GM21390 (cell line): Measurements from ENCODE around the gene PDPR.
"Not testable (repeated sequence)": the region's sequence is repeated elsewhere in the genome, so short reads cannot be mapped to it uniquely, and the experiment has no call there.

Source experiments
- ATAC-seq: cut with Tn5 transposase; IDR thresholded peaks from one replicate; pipeline ENCODE4 v1.9.1; 2021; ENCODE audit not compliant: unreplicated experiment

Gene PDPR

DNA sequence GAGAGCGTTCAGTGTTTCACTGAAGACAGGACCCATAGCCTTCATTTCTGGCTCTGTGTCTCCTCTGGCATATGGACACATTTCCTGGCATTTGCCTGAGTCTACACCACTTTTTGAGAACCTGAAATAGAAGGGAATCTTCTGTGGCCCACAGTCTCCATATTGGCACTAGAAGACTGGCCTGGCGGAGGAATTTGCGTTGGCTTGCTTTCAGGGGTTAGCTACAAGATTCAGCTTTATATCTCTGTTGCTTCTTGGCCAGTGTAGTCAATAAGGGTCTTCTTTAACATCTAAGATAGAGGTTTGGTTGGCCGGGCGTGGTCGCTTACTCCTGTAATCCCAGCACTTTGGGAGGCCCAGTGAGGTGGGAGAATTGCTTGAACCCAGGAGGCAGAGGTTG, 46.7 kb downstream of the PDPR start:
- ATAC-seq: no peak

DNA sequence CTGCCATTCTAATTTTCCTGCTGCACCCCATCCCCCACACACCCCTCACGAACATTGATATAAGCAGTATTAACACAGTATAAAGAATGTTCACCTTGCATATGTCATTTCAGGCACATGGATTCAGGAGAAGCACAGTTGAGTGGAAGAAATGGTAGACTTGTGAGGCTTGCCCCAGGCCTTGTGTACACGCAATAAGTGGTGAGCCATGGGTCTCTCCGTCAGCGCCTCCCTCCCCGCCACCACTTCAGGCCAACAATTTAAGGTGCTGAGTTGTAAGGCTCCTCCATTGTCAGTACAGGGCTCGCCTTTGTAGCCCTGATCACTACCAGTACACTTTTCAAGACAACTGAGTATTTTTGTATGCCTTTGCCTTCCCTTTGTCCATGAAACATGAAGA, 47.2 kb downstream of the PDPR start:
- ATAC-seq: no peak

DNA sequence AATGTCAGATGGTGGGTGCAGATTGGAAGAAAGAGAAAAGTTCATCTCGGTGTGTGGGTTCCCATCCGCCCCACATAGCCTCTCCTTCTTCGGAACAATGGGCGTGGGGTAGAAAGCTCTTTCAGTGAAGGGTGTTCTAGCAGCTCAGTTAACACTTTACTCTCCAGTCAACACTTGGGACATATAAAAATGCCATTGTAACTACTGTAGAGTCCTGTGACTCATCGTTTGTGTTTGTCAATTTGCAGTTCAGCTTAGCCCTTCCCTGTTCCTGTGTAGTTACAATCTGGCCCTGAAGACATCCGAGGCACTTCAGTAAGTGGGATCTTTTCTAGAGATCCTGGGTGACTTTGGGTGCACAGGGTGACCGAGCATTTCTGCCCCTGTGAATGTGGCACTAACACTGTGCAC, 47.9 kb downstream of the PDPR start:
- ATAC-seq: no peak

DNA sequence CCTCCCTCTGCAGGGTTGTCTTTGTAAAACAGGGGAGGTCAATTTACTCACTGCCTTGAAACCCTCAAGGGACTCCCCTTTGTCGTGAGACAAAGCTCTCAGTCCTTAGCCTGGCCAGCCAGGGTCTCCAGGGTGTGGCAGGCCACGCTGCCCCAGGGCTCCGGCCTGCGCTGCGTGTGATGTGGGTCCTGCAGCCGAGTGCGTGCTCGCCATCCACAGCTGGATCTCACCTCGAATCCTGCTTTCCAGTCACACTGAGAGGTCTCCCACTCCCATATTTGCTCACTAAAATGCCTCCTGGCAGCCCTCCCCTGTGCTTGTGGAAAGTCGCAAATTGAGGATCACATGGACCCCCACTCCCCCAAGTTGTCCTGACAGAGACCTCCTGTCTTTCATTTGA, 49.5 kb downstream of the PDPR start:
- no peak for ATAC-seq

DNA sequence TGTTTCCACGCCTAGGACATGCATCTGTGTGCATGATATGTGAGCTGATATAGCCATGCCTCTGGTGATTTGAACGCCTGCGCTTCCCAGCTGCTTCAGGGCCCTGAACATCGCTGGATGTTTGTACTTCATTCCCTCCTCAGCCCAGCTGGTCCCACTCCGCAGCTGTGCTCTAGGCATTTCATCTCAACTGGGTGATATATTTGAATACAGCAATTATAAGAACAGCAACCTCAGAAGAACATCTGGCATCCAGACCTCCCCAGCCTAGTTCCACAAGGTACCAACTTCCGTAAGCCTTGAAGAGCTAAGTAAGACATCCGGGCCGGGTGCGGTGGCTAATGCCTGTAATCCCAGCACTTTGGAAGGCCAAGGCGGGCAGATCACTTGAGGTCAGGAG, 52.6 kb downstream of the PDPR start:
- not testable (repeated sequence) for ATAC-seq

DNA sequence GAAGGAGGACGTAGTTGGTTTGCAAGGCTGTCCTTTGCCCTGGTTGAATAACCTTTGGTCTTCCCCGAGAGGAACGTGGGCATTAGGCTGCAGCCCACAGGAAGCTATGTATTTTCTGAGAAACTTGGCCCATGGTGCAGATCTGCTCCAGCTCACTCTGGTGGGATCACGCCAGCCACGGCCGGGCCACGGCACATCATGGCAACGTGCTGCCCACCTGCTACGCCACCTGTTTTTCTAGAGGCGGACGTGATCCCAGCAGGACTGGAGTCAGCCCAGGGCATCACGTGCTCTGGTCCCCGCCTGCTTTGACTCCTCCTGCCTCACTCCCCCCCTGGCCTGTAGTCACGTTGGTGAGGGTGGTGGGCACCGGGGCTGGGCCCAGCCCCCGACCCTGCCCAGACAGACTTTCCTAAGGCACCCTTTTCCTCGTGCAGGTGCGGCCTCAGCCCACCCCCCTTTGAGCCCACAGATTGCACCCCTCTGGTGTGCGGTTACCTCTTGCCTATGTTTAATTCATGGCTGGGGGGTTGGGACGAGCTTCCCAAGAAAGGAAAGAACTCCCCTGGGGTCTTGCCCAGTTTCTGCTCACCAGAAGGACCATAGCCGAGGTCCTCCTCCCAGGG, 59.2 kb downstream of the PDPR start, which contains the start of gene CLEC18C:
Gene CLEC18C (plus strand): TSS at position 576 of the 626 bp plus-strand sequence. CDS start 492 bp downstream, outside the sequence.
- ATAC-seq: not testable (repeated sequence)

DNA sequence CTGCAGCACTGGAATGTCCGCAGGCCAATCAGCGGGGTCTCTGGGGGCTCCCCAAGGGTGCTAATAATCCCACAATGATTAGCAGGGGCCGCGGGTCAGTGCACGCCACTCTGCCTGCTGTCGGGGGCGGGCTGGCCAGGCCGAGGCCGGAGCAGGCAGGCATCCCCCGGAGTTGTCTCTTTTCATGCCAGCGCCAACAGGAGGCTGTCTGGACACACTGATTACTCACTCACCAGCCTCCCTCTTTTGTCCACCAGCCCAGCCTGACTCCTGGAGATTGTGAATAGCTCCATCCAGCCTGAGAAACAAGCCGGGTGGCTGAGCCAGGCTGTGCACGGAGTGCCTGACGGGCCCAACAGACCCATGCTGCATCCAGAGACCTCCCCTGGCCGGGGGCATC, 59.8 kb downstream of the PDPR start:
- ATAC-seq: not testable (repeated sequence)

DNA sequence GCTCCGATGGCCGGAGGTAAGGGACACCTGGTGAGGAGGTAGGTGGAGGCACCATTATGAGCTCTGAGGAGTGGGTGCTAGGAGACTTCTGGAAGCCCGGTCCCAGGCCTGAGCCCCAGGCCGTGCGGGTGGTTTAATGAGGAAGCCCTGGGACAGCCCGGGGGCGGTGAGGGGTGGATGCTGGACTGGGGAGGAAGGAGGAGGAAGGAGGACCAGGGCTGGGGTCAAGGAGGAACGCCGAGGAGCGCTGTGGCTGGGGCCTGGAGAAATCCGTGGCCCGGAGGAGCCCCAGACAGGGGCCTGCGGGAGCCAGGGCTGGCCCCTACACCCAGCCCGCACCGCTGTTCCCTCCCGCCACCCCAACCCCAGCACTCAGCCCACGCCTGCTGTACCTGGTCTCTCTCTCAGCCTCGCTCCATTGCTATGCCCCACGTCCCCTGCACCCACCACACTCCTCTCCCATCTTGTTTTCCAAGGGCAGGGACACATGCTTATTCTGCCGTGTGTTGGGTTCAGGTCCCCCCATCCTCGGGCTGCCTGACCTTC, 60.3 kb downstream of the PDPR start:
- ATAC-seq: not testable (repeated sequence)

DNA sequence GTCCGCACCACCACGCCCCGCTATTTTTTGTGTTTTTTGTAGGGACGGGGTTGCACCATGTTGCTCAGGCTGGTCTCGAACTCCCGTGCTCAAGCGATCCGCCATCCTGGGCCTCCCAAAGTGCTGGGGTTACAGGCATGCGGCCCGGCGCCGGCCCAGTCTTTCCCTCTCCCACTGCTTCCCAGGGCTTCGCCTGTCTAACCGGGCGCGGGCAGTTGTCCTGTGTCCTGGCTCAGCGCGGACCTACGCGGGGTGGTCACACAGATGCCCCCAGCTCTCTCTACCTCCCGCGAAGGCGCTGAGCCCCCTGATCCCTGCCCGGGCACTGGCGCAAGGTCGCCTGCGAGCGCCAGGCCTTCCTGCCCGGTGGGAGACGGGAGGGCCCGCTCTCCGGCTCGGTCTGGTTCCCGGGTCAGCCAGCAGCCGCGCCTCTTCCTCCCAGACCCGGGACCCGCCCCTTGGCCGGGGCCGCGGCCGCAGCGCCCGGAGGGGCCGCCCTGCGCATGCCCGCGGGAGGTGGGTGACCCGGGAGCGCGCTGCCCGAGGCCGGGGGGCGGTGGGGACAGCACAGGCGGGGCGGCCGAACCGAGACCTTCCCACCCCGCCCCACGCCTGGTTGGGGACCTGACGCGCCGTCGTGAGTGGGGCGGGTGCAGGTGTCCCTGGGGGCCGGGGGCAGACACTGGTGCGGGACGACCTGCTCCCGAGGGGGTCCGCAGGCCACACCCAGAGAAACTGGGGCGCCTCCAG, 73.9 kb downstream of the PDPR start:
- ATAC-seq: not testable (repeated sequence)

DNA sequence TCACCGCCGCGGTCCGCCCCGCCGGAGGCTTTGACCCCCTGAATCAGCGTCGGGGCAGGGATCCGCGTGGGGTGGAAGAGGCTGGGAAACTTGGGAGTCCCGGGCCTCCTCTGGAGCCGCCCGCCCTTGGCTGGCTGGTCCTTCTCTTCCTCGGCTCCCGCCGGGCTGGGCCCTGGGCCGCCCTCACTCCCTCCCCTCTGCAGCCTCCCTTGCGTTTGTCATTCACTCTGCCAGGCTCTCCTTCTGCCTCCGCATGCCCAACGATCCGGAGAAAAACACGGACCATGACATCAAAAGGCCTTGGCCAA, 74.4 kb downstream of the PDPR start:
- ATAC-seq: not testable (repeated sequence)

DNA sequence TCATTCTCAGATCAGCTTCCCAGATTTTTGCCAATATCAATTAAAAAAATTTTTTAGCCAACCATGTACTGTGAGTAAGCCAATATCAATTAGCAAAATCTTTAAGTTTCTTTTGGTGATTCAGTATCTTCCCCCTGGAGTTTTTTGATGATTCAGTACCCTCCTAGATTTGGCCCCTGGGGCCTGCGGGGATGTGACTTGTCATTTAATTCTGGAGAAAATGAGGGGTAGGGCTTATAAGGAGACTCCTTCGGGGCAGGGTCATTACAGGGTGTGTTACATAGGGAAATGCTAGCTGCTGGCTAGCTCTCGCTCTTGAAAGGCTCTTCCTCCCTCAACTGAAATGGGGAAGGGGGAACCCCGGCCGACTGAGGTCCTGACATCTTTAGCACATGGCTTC, 76.4 kb downstream of the PDPR start:
- ATAC-seq: not testable (repeated sequence)

DNA sequence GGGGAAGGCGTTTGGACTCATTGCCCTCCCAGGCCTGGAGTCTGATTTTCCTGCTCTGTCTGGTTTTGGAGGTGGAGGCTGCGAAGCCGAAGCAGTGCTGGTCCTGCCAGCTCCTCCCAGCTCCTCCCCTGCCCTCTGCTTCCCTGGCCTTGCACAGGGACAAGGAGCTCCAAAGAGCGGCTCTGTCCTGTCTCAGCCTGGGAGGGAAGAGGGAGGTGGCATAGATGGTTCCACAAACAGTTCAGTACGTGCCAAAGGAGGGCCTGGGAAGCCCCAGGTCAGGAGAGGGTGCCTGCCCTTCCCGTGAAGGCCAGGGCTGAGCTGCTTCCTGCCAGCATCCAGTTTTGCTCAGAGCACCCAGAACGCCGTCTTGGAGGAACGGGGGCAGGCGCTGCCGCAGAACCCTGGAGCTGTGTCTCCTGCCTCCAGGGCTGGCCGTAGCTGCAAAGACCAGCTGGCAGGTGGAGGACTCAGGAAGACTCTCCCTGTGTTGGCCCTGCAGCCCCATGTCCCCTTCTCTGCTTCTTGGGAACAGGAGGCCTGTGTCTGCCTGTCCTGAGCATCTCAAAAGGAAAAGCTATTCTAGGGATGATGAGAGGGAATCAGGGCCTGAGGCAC, 82.7 kb downstream of the PDPR start:
- ATAC-seq: not testable (repeated sequence)

DNA sequence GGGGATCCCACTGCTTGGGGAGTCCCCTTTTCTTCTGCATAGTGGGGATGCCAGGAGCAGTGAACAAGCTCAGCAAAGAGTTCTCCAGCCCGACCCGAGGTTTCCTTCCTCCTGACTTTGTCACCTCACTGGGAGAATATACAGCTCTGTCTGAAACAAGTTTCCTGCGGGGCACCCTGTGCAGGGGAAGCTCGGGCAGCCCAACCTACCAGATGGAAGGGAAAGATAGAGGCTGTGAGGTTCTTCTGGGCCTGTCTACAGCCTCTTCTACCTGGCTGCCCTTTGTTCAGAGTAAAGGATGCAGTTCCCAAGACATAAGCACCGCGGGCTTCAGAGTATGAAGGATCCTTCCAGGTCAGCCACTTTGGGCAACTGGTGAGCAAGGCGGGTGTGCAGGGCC, 83.5 kb downstream of the PDPR start:
- ATAC-seq: not testable (repeated sequence)

DNA sequence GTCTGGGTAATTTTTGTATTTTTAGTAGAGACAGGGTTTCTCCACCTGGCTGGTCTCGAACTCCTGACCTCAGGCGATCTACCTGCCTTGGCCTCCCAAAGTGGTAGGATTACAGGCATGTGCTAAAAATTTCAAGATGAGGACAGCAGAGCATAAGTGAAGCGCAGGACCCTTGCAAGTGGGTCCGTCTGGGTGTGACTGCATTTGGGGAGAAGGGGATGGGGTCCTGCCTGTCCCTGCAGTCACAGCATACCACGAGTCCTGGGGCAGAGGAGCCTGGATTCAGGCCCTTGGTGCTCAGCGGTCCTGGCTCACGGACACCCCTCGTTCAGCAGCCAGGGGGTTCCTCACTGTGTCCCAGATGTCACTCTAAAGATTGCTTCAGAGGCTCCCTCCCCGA, 84.1 kb downstream of the PDPR start:
- not testable (repeated sequence) for ATAC-seq

DNA sequence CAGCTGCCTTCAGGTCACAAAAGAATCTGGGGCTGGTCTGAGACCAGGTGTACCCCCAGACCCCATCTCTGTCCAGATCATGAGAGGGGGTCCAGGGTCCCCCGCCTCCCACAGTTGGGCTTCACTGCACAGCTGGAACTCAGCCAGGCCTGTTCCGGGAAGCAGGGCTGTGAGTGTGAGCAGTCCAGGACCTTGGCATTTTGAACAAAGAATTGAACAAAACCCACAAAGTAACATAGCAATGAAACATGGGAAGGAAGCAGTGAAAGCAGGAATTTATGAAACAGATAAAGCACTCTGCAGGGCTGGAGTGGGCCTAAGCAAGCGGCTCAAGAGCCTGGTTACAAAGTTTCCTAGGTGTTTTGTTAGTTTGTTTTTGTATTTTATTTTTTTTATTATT, 84.5 kb downstream of the PDPR start:
- ATAC-seq: not testable (repeated sequence)

DNA sequence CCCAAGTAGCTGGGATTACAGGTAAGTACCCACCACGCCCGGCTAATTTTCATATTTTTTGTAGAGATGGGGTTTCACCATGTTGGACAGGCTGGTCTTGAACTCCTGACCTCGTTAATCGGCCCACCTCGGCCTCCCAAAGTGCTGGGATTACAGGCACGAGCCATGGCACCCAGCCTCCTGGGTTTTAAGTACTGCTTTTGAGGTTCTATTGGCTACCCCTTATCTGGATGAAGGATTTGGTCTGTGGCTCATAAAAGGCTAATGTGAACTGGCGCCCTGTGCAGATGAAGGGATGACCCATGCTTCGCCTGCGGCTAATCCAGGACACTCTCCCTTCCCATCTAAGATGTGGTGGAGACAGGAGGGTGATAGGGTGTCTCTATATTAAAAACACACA, 85.0 kb downstream of the PDPR start:
- not testable (repeated sequence) for ATAC-seq

DNA sequence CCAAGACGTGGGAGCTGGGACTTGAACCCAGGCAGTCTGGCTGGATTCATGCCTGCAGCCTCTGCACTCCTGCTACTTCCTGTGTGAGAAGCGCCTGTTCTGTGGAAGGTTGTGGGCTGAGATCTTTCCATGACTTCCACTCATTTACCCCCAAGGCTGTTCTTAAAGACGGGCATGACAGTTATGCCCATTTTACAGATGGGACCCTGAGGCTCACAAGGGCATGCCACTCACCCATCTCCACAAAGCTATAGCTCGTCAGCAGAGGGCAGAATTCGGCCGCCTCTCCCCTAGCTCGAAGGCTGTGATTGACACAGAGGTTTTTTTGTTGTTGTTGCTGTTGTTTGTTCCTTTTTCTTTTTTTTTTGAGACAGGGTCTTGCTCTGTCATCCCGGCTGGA, 85.9 kb downstream of the PDPR start:
- not testable (repeated sequence) for ATAC-seq

DNA sequence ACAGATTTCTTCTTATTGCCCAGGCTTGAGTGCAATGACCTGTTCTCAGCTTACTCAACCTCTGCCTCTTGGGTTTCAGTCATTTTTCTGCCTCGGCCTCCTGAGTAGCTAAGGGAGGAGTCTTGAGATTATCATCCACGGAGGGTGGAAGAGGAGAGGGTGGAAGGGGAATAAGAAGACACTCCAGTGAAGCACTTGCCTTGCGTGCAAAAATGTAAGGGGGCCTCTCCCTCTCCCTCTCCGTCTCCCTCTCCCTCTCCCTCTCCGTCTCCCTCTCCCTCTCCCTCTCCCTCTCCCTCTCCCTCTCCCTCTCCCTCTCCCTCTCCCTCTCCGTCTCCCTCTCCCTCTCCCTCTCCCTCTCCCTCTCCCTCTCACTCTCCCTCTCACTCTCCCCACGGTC, 89.4 kb downstream of the PDPR start:
- ATAC-seq: not testable (repeated sequence)

DNA sequence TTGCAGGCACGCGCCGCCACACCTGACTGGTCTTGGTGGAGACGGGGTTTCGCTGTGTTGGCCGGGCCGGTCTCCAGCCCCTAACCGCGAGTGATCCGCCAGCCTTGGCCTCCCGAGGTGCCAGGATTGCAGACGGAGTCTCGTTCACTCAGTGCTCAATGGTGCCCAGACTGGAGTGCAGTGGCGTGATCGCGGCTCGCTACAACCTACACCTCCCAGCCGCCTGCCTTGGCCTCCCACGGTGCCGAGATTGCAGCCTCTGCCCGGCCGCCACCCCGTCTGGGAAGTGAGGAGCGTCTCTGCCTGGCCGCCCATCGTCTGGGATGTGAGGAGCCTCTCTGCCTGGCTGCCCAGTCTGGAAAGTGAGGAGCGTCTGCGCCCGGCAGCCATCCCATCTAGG, 89.9 kb downstream of the PDPR start:
- ATAC-seq: not testable (repeated sequence)

DNA sequence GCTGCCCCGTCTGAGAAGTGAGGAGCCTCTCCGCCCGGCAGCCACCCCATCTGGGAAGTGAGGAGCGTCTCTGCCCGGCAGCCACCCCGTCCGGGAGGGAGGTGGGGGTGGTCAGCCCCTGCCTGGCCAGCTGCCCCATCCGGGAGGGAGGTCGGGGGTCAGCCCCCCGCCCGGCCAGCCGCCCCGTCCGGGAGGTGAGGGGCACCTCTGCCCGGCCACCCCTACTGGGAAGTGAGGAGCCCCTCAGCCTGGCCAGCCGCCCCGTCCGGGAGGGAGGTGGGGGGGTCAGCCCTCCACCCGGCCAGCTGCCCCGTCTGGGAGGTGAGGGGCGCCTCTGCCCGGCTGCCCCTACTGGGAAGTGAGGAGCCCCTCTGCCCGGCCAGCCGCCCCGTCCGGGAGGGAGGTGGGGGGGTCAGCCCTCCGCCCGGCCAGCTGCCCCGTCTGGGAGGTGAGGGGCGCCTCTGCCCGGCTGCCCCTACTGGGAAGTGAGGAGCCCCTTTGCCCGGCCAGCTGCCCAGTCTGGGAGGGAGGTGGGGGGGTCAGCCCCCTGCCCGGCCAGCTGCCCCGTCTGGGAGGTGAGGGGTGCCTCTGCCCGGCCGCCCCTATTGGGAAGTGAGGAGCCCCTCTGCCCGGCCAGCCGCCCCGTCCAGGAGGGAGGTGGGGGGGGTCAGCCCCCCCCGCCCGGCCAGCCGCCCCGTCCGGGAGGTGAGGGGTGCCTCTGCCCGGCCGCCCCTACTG, 90.7 kb downstream of the PDPR start:
- ATAC-seq: not testable (repeated sequence)

DNA sequence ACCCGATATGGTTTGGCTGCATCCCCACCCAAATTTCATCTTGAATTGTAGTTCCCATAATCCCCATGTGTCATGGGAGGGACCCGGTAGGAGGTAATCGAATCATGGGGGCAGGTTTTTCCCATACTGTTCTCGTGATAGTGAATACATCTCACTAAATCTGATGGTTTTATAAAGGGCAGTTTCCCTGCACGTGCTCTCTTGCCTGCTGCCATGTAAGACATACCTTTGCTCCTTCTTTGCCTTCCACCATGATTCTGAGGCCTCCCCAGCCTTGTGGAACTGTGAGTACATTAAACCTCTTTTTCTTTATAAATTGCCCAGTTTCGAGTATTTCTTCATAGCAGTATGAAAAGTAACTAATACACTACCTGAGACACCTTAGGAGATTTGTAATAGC, 92.2 kb downstream of the PDPR start:
- not testable (repeated sequence) for ATAC-seq
